Tibial nerve (tissue), 4 donors: ENCODE data around the gene GAP43. TPM values are rescaled to one million over a fixed set of nuclear protein-coding genes. Genes with fewer than 3 reads are reported as not detected.

Experiments
- DNase-seq, 2 donors: peaks; one replicate each; pipeline ENCODE4 v3.0.0-alpha.2; 2019; ENCODE audit warnings: low spot score in 2 of 2
- H3K27ac ChIP-seq, 4 donors: fragments of 200-600 bp; sonication (generic) in 3 of 4; one replicate each; pipeline ENCODE4 v1.5.1; 2017 to 2019; ENCODE audit warnings: mild to moderate bottlenecking in 1 of 4
- H3K27me3 ChIP-seq, 2 donors: fragments of 200-600 bp; sonication (generic) in 1 of 2; one replicate each; pipeline versions ENCODE4 v1.5.1 to v1.6.0; 2017 to 2019
- H3K36me3 ChIP-seq, 3 donors: fragments of 200-600 bp; sonication (generic); one replicate each; pipeline ENCODE4 v1.5.1; 2018 to 2019
- H3K4me1 ChIP-seq, 4 donors: fragments of 200-600 bp; sonication (generic) in 3 of 4; one replicate each; pipeline ENCODE4 v1.5.1; 2017 to 2019
- H3K4me3 ChIP-seq, 4 donors: fragments of 200-600 bp; sonication (generic) in 3 of 4; one replicate each; pipeline ENCODE4 v1.5.1; 2017 to 2019; ENCODE audit warnings: mild to moderate bottlenecking in 1 of 4, moderate library complexity in 1 of 4
- H3K9me3 ChIP-seq, 4 donors: fragments of 200-600 bp; sonication (generic) in 3 of 4; one replicate each; pipeline ENCODE4 v1.5.1; 2017 to 2019
- CTCF ChIP-seq, 5 experiments: fragments of 200-600 bp in 3 of 5; fragments of 450-650 bp in 2 of 5; sonication (generic) in 3 of 5; IDR thresholded peaks; one replicate each; pipeline ENCODE4 v1.5.1; 2016 to 2019; ENCODE audit warnings: antibody characterized with exemption in 5 of 5, mild to moderate bottlenecking in 3 of 5, moderate library complexity in 2 of 5
- EP300 ChIP-seq, 2 donors: sonication (generic); formaldehyde crosslinking; IDR thresholded peaks; one replicate each; pipeline ENCODE4 v1.6.1; 2017; ENCODE audit warnings: antibody characterized with exemption in 2 of 2, mild to moderate bottlenecking in 1 of 2
- POLR2A ChIP-seq, 2 donors: fragments of 450-650 bp; IDR thresholded peaks; one replicate each; pipeline ENCODE4 v1.6.1; 2017; ENCODE audit warnings: antibody characterized with exemption in 2 of 2, mild to moderate bottlenecking in 2 of 2, moderate library complexity in 2 of 2
- WGBS, 2 donors: methylation state at CpG; one replicate each; pipeline ENCODE4 v1.1.5; 2018; 5-methylcytosine and 5-hydroxymethylcytosine counted together
- total RNA-seq, 4 donors: library from RNA; depleted of rRNA; stranded (reverse); fragments of >200 nt; gene quantifications; one replicate each; pipeline ENCODE4 v1.1.0, GENCODE V29; 2016

The GAP43 gene, protein sequence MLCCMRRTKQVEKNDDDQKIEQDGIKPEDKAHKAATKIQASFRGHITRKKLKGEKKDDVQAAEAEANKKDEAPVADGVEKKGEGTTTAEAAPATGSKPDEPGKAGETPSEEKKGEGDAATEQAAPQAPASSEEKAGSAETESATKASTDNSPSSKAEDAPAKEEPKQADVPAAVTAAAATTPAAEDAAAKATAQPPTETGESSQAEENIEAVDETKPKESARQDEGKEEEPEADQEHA
- 10 to 100 TPM in 1 of 4 donors, 1 to 10 TPM in 3; 2.4 to 15.3 (median 6.0) TPM for total RNA-seq

- TF ChIP-seq CTCF (IDR thresholded peaks at IDR 0.05) (peak in 1 of 5 experiments; percentile 30), POLR2A (IDR thresholded peaks at IDR 0.05) (no peak)
- Histone ChIP-seq H3K9me3 (no peaks in the 10 kb centered on the region), H3K27ac (peak within 1 kb of the TSS in 2 of 4 donors; percentile 38 to 52), H3K36me3 (no peaks in the 10 kb centered on the region), H3K4me3 (peak within 1 kb of the TSS; percentile 6 to 47 (median 37)), H3K4me1 (peaks cover 0 to 28% (median 4%) of the 10 kb centered on the region in 4 donors), H3K27me3 (peaks cover 0 to 10% of the 10 kb centered on the region in 2 donors)
- 5 to 6% methylated on average over 20 of the region's 20 CpGs for WGBS, 2 donors
- DNase-seq, result peak in 1 of 2 donors; percentile 4
Observed at GRCh38 chr3:115623044-115623868, at the start of gene GAP43. Gene GAP43, plus strand, starts transcription at chr3:115623510. Its CDS starts 180 bp downstream, at chr3:115623690.

- TF ChIP-seq POLR2A (IDR thresholded peaks at IDR 0.05) (no peak), EP300 (IDR thresholded peaks at IDR 0.05) (no peak), CTCF (IDR thresholded peaks at IDR 0.05) (no peak)
- H3K27ac ChIP-seq, result no peak overlapping the region
- H3K27me3 ChIP-seq, result no peaks in the 10 kb centered on the region
- no peak for DNase-seq
- peaks cover 0 to 10% (median 0%) of the 10 kb centered on the region in 4 donors for H3K4me1 ChIP-seq
- H3K36me3 ChIP-seq, result no peaks in the 10 kb centered on the region
- no peaks in the 10 kb centered on the region for H3K9me3 ChIP-seq
- WGBS, 2 donors, result 34 to 51% methylated on average over 4 of the region's 4 CpGs
- no peak overlapping the region for H3K4me3 ChIP-seq
Observed at GRCh38 chr3:115576325-115576875, 46.9 kb upstream of the GAP43 start.

DNA sequence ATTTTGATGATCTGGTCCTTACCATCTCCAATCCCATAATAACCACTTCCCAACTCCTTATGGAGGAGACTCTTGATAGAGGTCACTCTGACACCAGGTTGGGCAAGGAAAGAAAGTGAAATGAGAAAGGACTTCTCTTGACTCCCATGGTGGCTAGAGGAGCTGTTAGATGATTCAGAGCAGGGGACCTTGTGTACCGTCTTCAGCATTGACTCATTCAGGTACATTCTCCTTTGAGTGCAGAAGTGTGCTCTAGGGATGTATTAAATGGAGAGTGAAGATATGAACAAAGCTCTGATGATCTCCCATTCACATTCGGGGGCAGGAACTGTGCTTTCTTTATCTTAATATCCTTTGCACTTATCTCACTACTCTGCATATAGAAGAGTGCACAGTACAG, 46.3 kb upstream of the GAP43 start:
- WGBS, 2 donors, result 64 to 75% methylated on average over 2 of the region's 2 CpGs
- Histone ChIP-seq H3K4me3 (no peak overlapping the region), H3K9me3 (no peaks in the 10 kb centered on the region)

DNA sequence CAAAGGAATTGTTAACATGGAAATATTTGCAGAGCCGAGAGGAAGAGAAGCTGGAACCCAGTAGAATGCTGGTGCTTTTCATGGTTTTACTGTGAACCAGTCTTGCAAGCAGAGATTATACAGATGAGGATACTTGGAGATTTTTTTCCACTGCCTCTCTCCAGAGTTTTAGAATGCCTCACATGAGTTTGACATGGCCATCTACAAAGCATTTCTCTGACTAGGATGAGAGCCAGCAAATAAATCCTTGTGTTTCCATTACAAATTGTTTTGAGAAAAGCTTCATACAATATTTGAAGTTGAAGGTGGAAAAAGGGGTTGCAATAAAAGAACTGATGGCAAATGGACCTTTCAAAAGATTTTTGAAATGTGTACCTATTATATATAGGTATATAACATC, 45.0 kb upstream of the GAP43 start:
- Histone ChIP-seq H3K9me3 (no peaks in the 10 kb centered on the region), H3K4me1 (peaks cover 0 to 10% (median 0%) of the 10 kb centered on the region in 4 donors), H3K4me3 (no peak overlapping the region), H3K27ac (no peak overlapping the region), H3K27me3 (no peaks in the 10 kb centered on the region), H3K36me3 (no peaks in the 10 kb centered on the region)
- 84 to 88% methylated on average over 1 of the region's 1 CpG for WGBS, 2 donors
- DNase-seq, result no peak
- no peak for TF ChIP-seq EP300 (IDR thresholded peaks at IDR 0.05)
- no peak for TF ChIP-seq CTCF (IDR thresholded peaks at IDR 0.05)
- no peak for TF ChIP-seq POLR2A (IDR thresholded peaks at IDR 0.05)

More for the DNA sequence above, 46.3 kb upstream of the GAP43 start:
- Histone ChIP-seq H3K27me3 (no peaks in the 10 kb centered on the region), H3K36me3 (no peaks in the 10 kb centered on the region), H3K4me1 (peaks cover 0 to 10% (median 0%) of the 10 kb centered on the region in 4 donors), H3K27ac (no peak overlapping the region)
- no peak for DNase-seq
- TF ChIP-seq POLR2A (IDR thresholded peaks at IDR 0.05), result no peak
- TF ChIP-seq EP300 (IDR thresholded peaks at IDR 0.05), result no peak
- no peak for TF ChIP-seq CTCF (IDR thresholded peaks at IDR 0.05)
